GM23248 (cell line): Measurements from ENCODE around the gene NCOA6.

Experiments
- EZH2 ChIP-seq: fragments of 200-600 bp; sonication (generic); IDR thresholded peaks from 2 replicates; pipeline ENCODE4 v1.6.1; 2018; ENCODE audit warnings: antibody characterized with exemption, mild to moderate bottlenecking; ENCODE audit not compliant: insufficient read depth, poor library complexity, severe bottlenecking
- EZH2phosphoT487 ChIP-seq: fragments of 200-600 bp; sonication (generic); IDR thresholded peaks from 2 replicates; pipeline ENCODE4 v1.6.1; 2018; ENCODE audit warnings: antibody characterized with exemption, moderate library complexity, mild to moderate bottlenecking, low read depth; ENCODE audit not compliant: insufficient read depth

- TF ChIP-seq EZH2phosphoT487 (no peak), EZH2 (no peak)
Observed at GRCh38 chr20:34815636-34816035, 9.8 kb downstream of the NCOA6 start.
